OCI-LY3 (cell line): ENCODE data around the gene IMPDH2.

ENCODE experiments used
- H2AFZ ChIP-seq: fragments of 200-600, 300-600 bp; shearing (Covaris generic); 2 replicates; pipeline ENCODE4 v1.6.0; 2014; ENCODE audit warnings: antibody characterized with exemption, low read depth, low read length
- H3K27ac ChIP-seq: fragments of 200-600, 300-600 bp; sonication (generic); 2 replicates; pipeline ENCODE4 v1.5.1; 2014; ENCODE audit warnings: mild to moderate bottlenecking, low read length, moderate library complexity, mixed read lengths
- H3K27me3 ChIP-seq: fragments of 200-600, 300-600 bp; sonication (generic); 2 replicates; pipeline ENCODE4 v1.6.1; 2014; ENCODE audit warnings: low read depth, low read length, mixed read lengths
- H3K36me3 ChIP-seq: fragments of 200-600, 300-600 bp; sonication (generic); replicated peaks from 2 replicates; pipeline ENCODE3; 2014; ENCODE audit warnings: low read depth, low read length, mixed read lengths
- H3K4me1 ChIP-seq: fragments of 300-600, 200-600 bp; sonication (generic); 2 replicates; pipeline ENCODE4 v1.6.1; 2014; ENCODE audit warnings: low read length, mixed read lengths
- H3K4me2 ChIP-seq: fragments of 200-600, 300-600 bp; sonication (generic); 2 replicates; pipeline ENCODE4 v1.6.1; 2014; ENCODE audit warnings: low read length, mixed read lengths
- H3K4me3 ChIP-seq: fragments of 300-600, 200-600 bp; sonication (generic); 2 replicates; pipeline ENCODE4 v1.5.1; 2014; ENCODE audit warnings: antibody characterized with exemption, mild to moderate bottlenecking, low read length, moderate library complexity
- H3K79me2 ChIP-seq: fragments of 300-600, 200-600 bp; shearing (Covaris generic); 2 replicates; pipeline ENCODE4 v1.6.1; 2014; ENCODE audit warnings: mild to moderate bottlenecking, low read length, mixed read lengths
- H3K9ac ChIP-seq: fragments of 300-600, 200-600 bp; shearing (Covaris generic); 2 replicates; pipeline ENCODE4 v1.6.0; 2014; ENCODE audit warnings: mild to moderate bottlenecking, low read length, moderate library complexity
- H3K9me3 ChIP-seq: fragments of 200-600, 300-600 bp; shearing (Covaris generic); 2 replicates; pipeline ENCODE4 v1.6.1; 2014; ENCODE audit warnings: low read length, mixed read lengths; ENCODE audit not compliant: insufficient read depth
- H4K20me1 ChIP-seq: fragments of 200-600, 300-600 bp; sonication (generic); 2 replicates; pipeline ENCODE4 v1.6.1; 2016; ENCODE audit warnings: low read length, mixed read lengths; ENCODE audit not compliant: insufficient read depth
- EZH2phosphoT487 ChIP-seq: fragments of 200-600 bp; shearing (Covaris generic); IDR thresholded peaks from 2 replicates; pipeline ENCODE4 v1.6.1; 2018; ENCODE audit warnings: antibody characterized with exemption, mixed run types, low read depth
- TF ChIP-seq, protein P1 (sequence below): fragments of 200-600, 300-600 bp; sonication (generic); IDR thresholded peaks from 2 replicates; pipeline ENCODE4 v1.5.1; 2014; ENCODE audit warnings: antibody characterized with exemption, low read length, low read depth

IMPDH2 gene

DNA sequence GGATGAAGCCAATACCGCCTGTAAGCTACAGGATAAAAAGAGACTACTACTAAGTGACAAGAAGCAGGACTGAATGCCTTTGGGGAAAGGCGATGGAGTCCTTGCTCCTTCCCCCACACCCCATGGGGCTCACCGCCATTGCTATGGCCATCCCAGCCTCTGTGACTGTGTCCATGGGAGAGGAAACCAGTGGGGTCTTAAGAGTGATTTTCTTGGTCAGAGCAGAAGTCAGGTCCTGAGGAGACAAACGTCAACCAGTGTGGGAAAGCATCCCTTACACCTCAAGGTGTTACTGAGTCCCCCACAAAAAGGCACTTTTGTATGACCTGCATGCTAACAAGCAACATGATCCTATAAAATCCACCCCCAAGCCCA, 913 bp downstream of the IMPDH2 start:
- Histone ChIP-seq H3K4me2 (peak overlapping the region; percentile 93), H3K4me1 (peaks cover 18% of the 10 kb centered on the region), H3K9ac (peak overlapping the region; percentile 95), H3K36me3 (peaks cover 78% of the 10 kb centered on the region), H3K4me3 (peak overlapping the region; percentile 88), H4K20me1 (no peaks in the 10 kb centered on the region), H2AFZ (no peak overlapping the region), H3K27me3 (no peaks in the 10 kb centered on the region), H3K27ac (peak overlapping the region; percentile 54), H3K9me3 (no peaks in the 10 kb centered on the region), H3K79me2 (peaks cover 59% of the 10 kb centered on the region)
- TF ChIP-seq, protein P1, sequence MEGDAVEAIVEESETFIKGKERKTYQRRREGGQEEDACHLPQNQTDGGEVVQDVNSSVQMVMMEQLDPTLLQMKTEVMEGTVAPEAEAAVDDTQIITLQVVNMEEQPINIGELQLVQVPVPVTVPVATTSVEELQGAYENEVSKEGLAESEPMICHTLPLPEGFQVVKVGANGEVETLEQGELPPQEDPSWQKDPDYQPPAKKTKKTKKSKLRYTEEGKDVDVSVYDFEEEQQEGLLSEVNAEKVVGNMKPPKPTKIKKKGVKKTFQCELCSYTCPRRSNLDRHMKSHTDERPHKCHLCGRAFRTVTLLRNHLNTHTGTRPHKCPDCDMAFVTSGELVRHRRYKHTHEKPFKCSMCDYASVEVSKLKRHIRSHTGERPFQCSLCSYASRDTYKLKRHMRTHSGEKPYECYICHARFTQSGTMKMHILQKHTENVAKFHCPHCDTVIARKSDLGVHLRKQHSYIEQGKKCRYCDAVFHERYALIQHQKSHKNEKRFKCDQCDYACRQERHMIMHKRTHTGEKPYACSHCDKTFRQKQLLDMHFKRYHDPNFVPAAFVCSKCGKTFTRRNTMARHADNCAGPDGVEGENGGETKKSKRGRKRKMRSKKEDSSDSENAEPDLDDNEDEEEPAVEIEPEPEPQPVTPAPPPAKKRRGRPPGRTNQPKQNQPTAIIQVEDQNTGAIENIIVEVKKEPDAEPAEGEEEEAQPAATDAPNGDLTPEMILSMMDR = no peak
- TF ChIP-seq EZH2phosphoT487 = no peak

DNA sequence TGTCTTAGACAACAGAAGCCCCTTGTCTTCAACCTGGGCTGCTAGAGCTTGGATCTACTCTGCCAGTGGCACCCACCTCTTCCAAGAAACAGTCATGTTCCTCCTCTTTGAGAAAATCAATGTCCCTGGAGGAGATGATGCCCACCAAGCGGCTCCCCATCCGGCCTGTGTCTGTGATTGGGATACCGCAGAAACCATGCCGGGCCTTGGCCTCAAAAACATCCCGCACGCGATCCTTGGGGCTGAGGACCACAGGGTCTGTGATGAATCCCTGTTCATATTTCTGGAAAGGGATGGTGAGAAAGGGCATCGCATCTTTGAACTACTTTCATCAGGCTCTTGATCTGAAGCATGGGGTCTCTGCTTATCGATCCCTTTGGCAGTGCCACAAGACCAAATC, 1.6 kb downstream of the IMPDH2 start:
- H3K4me1 ChIP-seq = peaks cover 24% of the 10 kb centered on the region
- H3K4me2 ChIP-seq = peak overlapping the region; percentile 93
- H4K20me1 ChIP-seq = no peaks in the 10 kb centered on the region
- H3K9ac ChIP-seq = peak overlapping the region; percentile 95; the same call in 1 of the 2 replicates
- peak overlapping the region; percentile 88; the same call in 1 of the 2 replicates for H3K4me3 ChIP-seq
- TF ChIP-seq, protein P1 = no peak
- no peak for TF ChIP-seq EZH2phosphoT487
- H3K79me2 ChIP-seq = peaks cover 66% of the 10 kb centered on the region
- H3K27me3 ChIP-seq = no peaks in the 10 kb centered on the region
- peaks cover 77% of the 10 kb centered on the region for H3K36me3 ChIP-seq
- no peaks in the 10 kb centered on the region for H3K9me3 ChIP-seq
- no peak overlapping the region for H3K27ac ChIP-seq
- H2AFZ ChIP-seq = no peak overlapping the region

DNA sequence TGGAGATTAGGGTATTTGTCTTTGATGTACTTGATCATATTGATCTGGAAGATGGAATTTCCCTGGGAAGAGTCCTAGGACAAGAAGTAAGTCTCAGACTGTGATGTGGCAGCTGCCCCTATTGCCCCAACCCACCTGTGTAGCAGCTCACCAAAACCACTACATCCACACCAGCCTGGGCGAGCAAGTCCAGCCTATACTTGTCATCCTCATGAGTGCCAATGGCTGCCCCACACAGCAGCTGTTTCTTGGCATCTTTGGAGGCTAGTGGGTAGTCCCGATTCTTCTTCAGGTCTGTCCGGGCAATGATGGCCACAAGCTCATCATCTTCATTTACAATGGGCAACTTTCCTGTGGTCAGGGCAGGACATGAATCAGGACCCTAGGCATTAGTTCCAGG, 2.7 kb downstream of the IMPDH2 start:
- Histone ChIP-seq H3K9me3 (no peaks in the 10 kb centered on the region), H3K27ac (no peak overlapping the region), H3K4me2 (no peak overlapping the region), H4K20me1 (no peaks in the 10 kb centered on the region), H3K4me3 (no peak overlapping the region), H3K36me3 (peaks cover 68% of the 10 kb centered on the region), H3K79me2 (peaks cover 72% of the 10 kb centered on the region), H3K9ac (no peak overlapping the region), H2AFZ (no peak overlapping the region), H3K4me1 (peaks cover 24% of the 10 kb centered on the region), H3K27me3 (no peaks in the 10 kb centered on the region)
- TF ChIP-seq, protein P1 = no peak
- TF ChIP-seq EZH2phosphoT487 = no peak

DNA sequence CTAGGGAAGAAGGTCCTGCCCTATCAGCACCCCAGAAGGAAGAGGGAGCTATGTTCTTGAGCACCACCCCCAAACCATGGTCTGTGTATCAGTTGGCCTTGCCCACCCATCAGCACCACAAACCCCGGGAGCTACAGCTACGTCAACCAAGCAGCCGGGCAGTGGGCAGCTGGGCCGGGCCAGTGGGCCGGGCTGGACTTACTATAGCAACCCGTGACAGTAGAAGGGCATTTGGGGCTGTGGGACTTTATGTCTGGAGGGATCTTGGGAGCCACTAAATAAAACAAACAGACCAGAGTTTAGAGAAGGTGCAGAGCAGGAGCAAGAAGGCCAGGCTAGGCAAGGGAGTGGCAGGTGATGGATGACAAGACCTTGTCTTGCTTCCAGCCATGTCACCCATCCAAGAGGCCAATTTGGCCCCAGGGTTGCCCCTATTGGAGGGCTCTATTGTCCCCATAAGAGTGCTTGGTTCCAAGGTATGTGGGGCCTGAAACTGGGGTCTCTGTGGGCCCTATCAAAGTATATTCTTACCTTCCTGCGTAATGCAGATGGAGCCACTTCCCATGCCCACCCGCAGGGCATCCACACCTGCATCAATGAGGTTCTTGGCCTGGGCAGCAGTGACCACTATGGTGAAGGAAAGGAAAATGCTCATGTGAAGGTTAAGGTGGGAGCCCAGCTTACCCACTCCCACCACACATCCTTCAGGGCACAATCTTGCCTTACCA, 3.2 kb downstream of the IMPDH2 start:
- H3K36me3 ChIP-seq = peaks cover 64% of the 10 kb centered on the region
- no peak overlapping the region for H3K27ac ChIP-seq
- H4K20me1 ChIP-seq = no peaks in the 10 kb centered on the region
- no peaks in the 10 kb centered on the region for H3K27me3 ChIP-seq
- H3K4me3 ChIP-seq = no peak overlapping the region
- H3K9ac ChIP-seq = no peak overlapping the region
- H2AFZ ChIP-seq = no peak overlapping the region
- H3K9me3 ChIP-seq = no peaks in the 10 kb centered on the region
- H3K4me1 ChIP-seq = peaks cover 24% of the 10 kb centered on the region
- peaks cover 76% of the 10 kb centered on the region for H3K79me2 ChIP-seq
- H3K4me2 ChIP-seq = no peak overlapping the region
- TF ChIP-seq, protein P1 = no peak
- TF ChIP-seq EZH2phosphoT487 = no peak
